Caco-2 (cell line): ENCODE data around the gene YPEL4. TPM values are rescaled to one million over a fixed set of nuclear protein-coding genes. Genes with fewer than 3 reads are reported as not detected.

Experiments
- BruUV-seq: library from RNA; stranded (reverse); fragments of 400-500 nt; replicated peaks from 2 replicates; lab custom pipeline; 2021; lab: Mats Ljungman, UMichigan
- CTCF ChIA-PET: fragments of 300-600 bp; sonication (Branson Sonifier 250); formaldehyde crosslinking; loops from one replicate; lab custom pipeline; 2022; ENCODE audit warnings: antibody characterized with exemption; lab: Charles Lee
- POLR2A ChIA-PET: fragments of 300-600 bp; sonication (Branson Sonifier 250); formaldehyde crosslinking; loops from one replicate; lab custom pipeline; 2022; ENCODE audit warnings: antibody characterized with exemption; lab: Charles Lee
- DNase-seq, 2 experiments: peaks; one replicate each; pipeline versions ENCODE4 v3.0.0 to v3.0.0-alpha.2; 2020 to 2022
- H3K27me3 ChIP-seq: replicated peaks from 2 replicates; pipeline ENCODE4 v1.6.0; 2011; ENCODE audit warnings: low read length; ENCODE audit not compliant: control insufficient read depth, insufficient read depth
- H3K36me3 ChIP-seq: 2 replicates; pipeline ENCODE4 v1.5.1; 2011; ENCODE audit warnings: low read length; ENCODE audit not compliant: control insufficient read depth, insufficient read depth
- H3K4me1 ChIP-seq: fragments of 250-450 bp; sonication (Bioruptor Pico); 2 replicates; pipeline ENCODE4 v1.5.1; 2020; ENCODE audit warnings: mild to moderate bottlenecking
- H3K4me3 ChIP-seq: 2 replicates; pipeline ENCODE4 v1.5.1; 2011; ENCODE audit warnings: low read depth, mild to moderate bottlenecking, control low read depth, low read length
- H3K9me3 ChIP-seq: fragments of 250-450 bp; sonication (Bioruptor Pico); 2 replicates; pipeline ENCODE4 v1.5.1; 2020; ENCODE audit warnings: mild to moderate bottlenecking, moderate library complexity
- H3K27ac Mint-ChIP-seq: one replicate; pipeline ENCODE4 v1.8.0; 2022; ENCODE audit warnings: mixed read lengths; ENCODE audit not compliant: unreplicated experiment
- H3K27me3 Mint-ChIP-seq: one replicate; pipeline ENCODE4 v1.8.0; 2022; ENCODE audit warnings: mixed read lengths; ENCODE audit not compliant: insufficient read depth, unreplicated experiment
- H3K36me3 Mint-ChIP-seq: one replicate; pipeline ENCODE4 v1.8.0; 2022; ENCODE audit warnings: mild to moderate bottlenecking, mixed read lengths; ENCODE audit not compliant: insufficient read depth, unreplicated experiment
- H3K4me1 Mint-ChIP-seq: one replicate; pipeline ENCODE4 v1.8.0; 2022; ENCODE audit warnings: low read depth, mixed read lengths; ENCODE audit not compliant: unreplicated experiment
- H3K4me3 Mint-ChIP-seq: one replicate; pipeline ENCODE4 v1.8.0; 2022; ENCODE audit warnings: mild to moderate bottlenecking, moderate library complexity, mixed read lengths; ENCODE audit not compliant: unreplicated experiment
- H3K9me3 Mint-ChIP-seq: one replicate; pipeline ENCODE4 v1.8.0; 2022; ENCODE audit warnings: mixed read lengths; ENCODE audit not compliant: unreplicated experiment
- CTCF ChIP-seq, 2 experiments: fragments of 200-600 bp in 1 of 2; IDR thresholded peaks; 1 replicate in 1 of 2; 2 replicates in 1 of 2; pipeline versions ENCODE4 v1.5.1 to v1.8.0; 2011 to 2022; ENCODE audit warnings: antibody characterized with exemption in 1 of 2, control low read depth in 1 of 2, inconsistent platforms in 1 of 2, low read depth in 1 of 2, low read length in 1 of 2, mild to moderate bottlenecking in 1 of 2, moderate library complexity in 1 of 2; ENCODE audit not compliant: insufficient read depth in 1 of 2, severe bottlenecking in 1 of 2, unreplicated experiment in 1 of 2
- intact Hi-C: fragments of 100-400 bp; cut with micrococcal nuclease; formaldehyde crosslinking; loops from one replicate; pipeline ENCODE4 v1.10.0; 2022; ENCODE audit not compliant: unreplicated experiment
- total RNA-seq: library from RNA; stranded (reverse); gene quantifications from 2 replicates; pipeline ENCODE4 v1.2.3, GENCODE V29; 2022

Gene YPEL4
- total RNA-seq, 1 experiment from 2014 or later: not detected

GRCh38 chr11:57639321-57640067, 10.2 kb downstream of the YPEL4 start:
- H3K4me1 ChIP-seq: peaks cover 25% of the 10 kb centered on the region
- H3K36me3 Mint-ChIP-seq: peaks cover 7% of the 10 kb centered on the region
- H3K4me3 ChIP-seq: no peak overlapping the region
- peak in 1 of 2 experiments; percentile 13 for TF ChIP-seq CTCF (IDR thresholded peaks at IDR 0.05; ENCODE audit: insufficient read depth in 1 of 2, low read depth in 1 of 2, low read length in 1 of 2, severe bottlenecking in 1 of 2, unreplicated experiment in 1 of 2)
- H3K9me3 ChIP-seq: no peaks in the 10 kb centered on the region
- H3K4me3 Mint-ChIP-seq: peak overlapping the region; percentile 73
- ChIA-PET CTCF (interaction anchor here (0.6 to 3.4 kb wide), 5 partner anchors 54 to 294 kb away, joined by 3 to 82 read pairs (median 4); partner anchors contain the start of gene UBE2L6), POLR2A (no interaction called here)
- no peaks in the 10 kb centered on the region for H3K27me3 Mint-ChIP-seq
- BruUV-seq: no TSS peak
- H3K9me3 Mint-ChIP-seq: no peaks in the 10 kb centered on the region
- H3K4me1 Mint-ChIP-seq: peaks cover 7% of the 10 kb centered on the region
- DNase-seq: peak; percentile 51 to 70
- intact Hi-C loops: loop anchor here (5.0 kb wide), 1 partner anchor 162 kb away; no protein-coding TSS in a partner anchor
- no peaks in the 10 kb centered on the region for H3K27me3 ChIP-seq
- peak overlapping the region; percentile 71 for H3K27ac Mint-ChIP-seq
- H3K36me3 ChIP-seq: no peaks in the 10 kb centered on the region

GRCh38 chr11:57638811-57639320, 10.8 kb downstream of the YPEL4 start:
- H3K27me3 ChIP-seq: no peaks in the 10 kb centered on the region
- no peak for DNase-seq
- peaks cover 6% of the 10 kb centered on the region for H3K36me3 Mint-ChIP-seq
- peak overlapping the region; percentile 73 for H3K4me3 Mint-ChIP-seq
- no TSS peak for BruUV-seq
- no peaks in the 10 kb centered on the region for H3K9me3 ChIP-seq
- no peaks in the 10 kb centered on the region for H3K27me3 Mint-ChIP-seq
- peaks cover 25% of the 10 kb centered on the region for H3K4me1 ChIP-seq
- peaks cover 7% of the 10 kb centered on the region for H3K4me1 Mint-ChIP-seq
- CTCF ChIA-PET: interaction anchor here (0.9 to 3.4 kb wide), 3 partner anchors 70 to 293 kb away, joined by 4 to 82 read pairs (median 39); partner anchors contain the start of gene UBE2L6
- intact Hi-C loops: no loop called here
- peak overlapping the region; percentile 71 for H3K27ac Mint-ChIP-seq
- H3K9me3 Mint-ChIP-seq: no peaks in the 10 kb centered on the region
- H3K36me3 ChIP-seq: no peaks in the 10 kb centered on the region
- POLR2A ChIA-PET: no interaction called here
- no peak for TF ChIP-seq CTCF (IDR thresholded peaks at IDR 0.05; ENCODE audit: insufficient read depth in 1 of 2, low read depth in 1 of 2, low read length in 1 of 2, severe bottlenecking in 1 of 2, unreplicated experiment in 1 of 2)
- H3K4me3 ChIP-seq: no peak overlapping the region

GRCh38 chr11:57638005-57638781, 11.5 kb downstream of the YPEL4 start:
- DNase-seq: no peak
- intact Hi-C loops: no loop called here
- no peak for TF ChIP-seq CTCF (IDR thresholded peaks at IDR 0.05; ENCODE audit: insufficient read depth in 1 of 2, low read depth in 1 of 2, low read length in 1 of 2, severe bottlenecking in 1 of 2, unreplicated experiment in 1 of 2)
- Mint-ChIP-seq H3K4me1 (peaks cover 7% of the 10 kb centered on the region), H3K4me3 (peak overlapping the region; percentile 73), H3K9me3 (no peaks in the 10 kb centered on the region), H3K36me3 (no peaks in the 10 kb centered on the region), H3K27ac (peak overlapping the region; percentile 71), H3K27me3 (no peaks in the 10 kb centered on the region)
- no peaks in the 10 kb centered on the region for H3K9me3 ChIP-seq
- no peaks in the 10 kb centered on the region for H3K27me3 ChIP-seq
- H3K4me3 ChIP-seq: no peak overlapping the region
- ChIA-PET POLR2A (no interaction called here), CTCF (no interaction called here)
- BruUV-seq: no TSS peak
- no peaks in the 10 kb centered on the region for H3K36me3 ChIP-seq
- peaks cover 25% of the 10 kb centered on the region for H3K4me1 ChIP-seq
